Prostate gland (tissue), 2 donors: Measurements from ENCODE around the gene RBPJ. TPM values are rescaled to one million over a fixed set of nuclear protein-coding genes. Genes with fewer than 3 reads are reported as not detected.
"Not testable (repeated sequence)": the region's sequence is repeated elsewhere in the genome, so short reads cannot be mapped to it uniquely, and the experiment has no call there.

Source experiments
- DNase-seq: peaks from one replicate; pipeline ENCODE4 v3.0.0-alpha.2; 2019; ENCODE audit warnings: low spot score
- H3K27ac ChIP-seq, 2 donors: fragments of 200-600 bp; sonication (generic); 2 replicates each; pipeline ENCODE4 v1.5.1; 2017 to 2019
- H3K27me3 ChIP-seq: fragments of 200-600 bp; sonication (generic); replicated peaks from 2 replicates; pipeline ENCODE4 v1.5.1; 2019; ENCODE audit not compliant: insufficient read depth
- H3K36me3 ChIP-seq, 2 donors: fragments of 200-600 bp; sonication (generic); 1 replicate in 1 of 2; 2 replicates in 1 of 2; pipeline versions ENCODE4 v1.5.1 to v1.8.1; 2017 to 2019
- H3K4me1 ChIP-seq: fragments of 200-600 bp; sonication (generic); replicated peaks from 2 replicates; pipeline ENCODE4 v1.5.1; 2019
- H3K4me3 ChIP-seq, 2 donors: fragments of 200-600 bp; sonication (generic); 2 replicates each; pipeline ENCODE4 v1.5.1; 2017 to 2019
- H3K9me3 ChIP-seq: fragments of 200-600 bp; sonication (generic); 2 replicates; pipeline ENCODE4 v1.5.1; 2017
- POLR2A ChIP-seq: fragments of 450-650 bp; IDR thresholded peaks from one replicate; pipeline ENCODE4 v1.6.1; 2016; ENCODE audit warnings: antibody characterized with exemption, mild to moderate bottlenecking
- POLR2AphosphoS5 ChIP-seq: sonication (generic); formaldehyde crosslinking; IDR thresholded peaks from one replicate; pipeline ENCODE4 v1.6.1; 2017; ENCODE audit warnings: antibody characterized with exemption
- WGBS: methylation state at CpG from one replicate; pipeline ENCODE4 v1.1.5; 2018; 5-methylcytosine and 5-hydroxymethylcytosine counted together
- intact Hi-C: fragments of 100-400 bp; cut with DNase I; formaldehyde crosslinking; loops from one replicate; pipeline ENCODE4 v1.14.2; 2022
- total RNA-seq, 2 donors: library from RNA; depleted of rRNA; stranded (reverse); fragments of >200 nt; gene quantifications; one replicate each; pipeline ENCODE4 v1.1.0, GENCODE V29; 2016
- TF ChIP-seq, protein P1 (sequence below), 4 experiments: fragments of 200-600 bp in 2 of 4; fragments of 450-650 bp in 2 of 4; sonication (generic) in 2 of 4; IDR thresholded peaks; 1 replicate in 3 of 4; 2 replicates in 1 of 4; pipeline ENCODE4 v1.5.1; 2016 to 2019; ENCODE audit warnings: antibody characterized with exemption in 4 of 4, mild to moderate bottlenecking in 2 of 4, moderate library complexity in 2 of 4

RBPJ gene
- total RNA-seq, 2 donors from 2014 or later, result 36.0 to 130 TPM

DNA sequence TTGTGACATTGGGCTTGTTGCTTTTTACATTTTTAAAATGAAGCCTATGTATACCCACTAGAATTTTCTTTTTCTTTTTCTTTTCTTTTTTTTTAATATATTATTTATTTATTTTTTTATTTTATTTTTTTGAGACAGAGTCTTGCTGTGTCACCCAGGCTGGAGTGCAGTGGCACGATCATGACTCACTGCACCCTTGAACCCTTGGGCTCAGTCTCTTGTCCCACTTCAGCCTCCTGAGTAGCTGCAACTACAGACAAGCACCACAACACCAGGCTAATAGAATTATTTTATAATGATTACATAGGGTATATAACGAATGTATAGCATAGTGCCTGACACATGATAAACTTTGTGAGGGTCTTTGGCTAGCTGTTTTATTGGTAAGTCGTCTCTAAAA lies 64.9 kb downstream of the RBPJ start:
- 87% methylated on average over 3 of the region's 3 CpGs for WGBS
- Histone ChIP-seq H3K27ac (no peak overlapping the region), H3K9me3 (no peaks in the 10 kb centered on the region), H3K27me3 (no peaks in the 10 kb centered on the region), H3K36me3 (no peaks in the 10 kb centered on the region), H3K4me1 (no peaks in the 10 kb centered on the region), H3K4me3 (no peak overlapping the region)
- TF ChIP-seq POLR2AphosphoS5 (no peak), POLR2A (no peak)
- TF ChIP-seq, protein P1, sequence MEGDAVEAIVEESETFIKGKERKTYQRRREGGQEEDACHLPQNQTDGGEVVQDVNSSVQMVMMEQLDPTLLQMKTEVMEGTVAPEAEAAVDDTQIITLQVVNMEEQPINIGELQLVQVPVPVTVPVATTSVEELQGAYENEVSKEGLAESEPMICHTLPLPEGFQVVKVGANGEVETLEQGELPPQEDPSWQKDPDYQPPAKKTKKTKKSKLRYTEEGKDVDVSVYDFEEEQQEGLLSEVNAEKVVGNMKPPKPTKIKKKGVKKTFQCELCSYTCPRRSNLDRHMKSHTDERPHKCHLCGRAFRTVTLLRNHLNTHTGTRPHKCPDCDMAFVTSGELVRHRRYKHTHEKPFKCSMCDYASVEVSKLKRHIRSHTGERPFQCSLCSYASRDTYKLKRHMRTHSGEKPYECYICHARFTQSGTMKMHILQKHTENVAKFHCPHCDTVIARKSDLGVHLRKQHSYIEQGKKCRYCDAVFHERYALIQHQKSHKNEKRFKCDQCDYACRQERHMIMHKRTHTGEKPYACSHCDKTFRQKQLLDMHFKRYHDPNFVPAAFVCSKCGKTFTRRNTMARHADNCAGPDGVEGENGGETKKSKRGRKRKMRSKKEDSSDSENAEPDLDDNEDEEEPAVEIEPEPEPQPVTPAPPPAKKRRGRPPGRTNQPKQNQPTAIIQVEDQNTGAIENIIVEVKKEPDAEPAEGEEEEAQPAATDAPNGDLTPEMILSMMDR (IDR thresholded peaks at IDR 0.05), result no peak
- no peak for DNase-seq
- intact Hi-C loops, result no loop called here

DNA sequence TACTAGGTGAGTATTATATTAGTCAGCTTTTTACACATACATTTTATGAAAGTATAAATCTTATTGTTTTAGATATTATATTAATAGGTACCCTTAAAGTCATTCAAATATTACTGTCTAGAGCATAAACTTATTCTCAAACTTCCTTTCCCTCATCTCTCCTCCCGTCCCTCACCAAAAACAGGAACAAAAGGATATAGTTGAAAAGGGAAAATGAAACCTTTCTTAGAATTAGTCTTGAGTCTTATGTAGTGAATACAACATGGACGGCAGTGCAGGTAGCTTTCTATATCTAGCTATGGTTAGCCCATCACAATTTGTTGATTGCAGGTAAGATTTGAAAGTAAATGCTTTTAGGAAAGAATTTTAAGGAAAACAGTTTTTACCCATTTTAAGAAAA lies 65.6 kb downstream of the RBPJ start:
- Histone ChIP-seq H3K27ac (no peak overlapping the region), H3K4me3 (no peak overlapping the region), H3K27me3 (no peaks in the 10 kb centered on the region), H3K36me3 (no peaks in the 10 kb centered on the region), H3K9me3 (no peaks in the 10 kb centered on the region), H3K4me1 (no peaks in the 10 kb centered on the region)
- intact Hi-C loops, result no loop called here
- no peak for TF ChIP-seq POLR2AphosphoS5
- TF ChIP-seq, protein P1 (IDR thresholded peaks at IDR 0.05), result no peak
- TF ChIP-seq POLR2A, result no peak
- DNase-seq, result no peak
- 89% methylated on average over 2 of the region's 2 CpGs for WGBS

DNA sequence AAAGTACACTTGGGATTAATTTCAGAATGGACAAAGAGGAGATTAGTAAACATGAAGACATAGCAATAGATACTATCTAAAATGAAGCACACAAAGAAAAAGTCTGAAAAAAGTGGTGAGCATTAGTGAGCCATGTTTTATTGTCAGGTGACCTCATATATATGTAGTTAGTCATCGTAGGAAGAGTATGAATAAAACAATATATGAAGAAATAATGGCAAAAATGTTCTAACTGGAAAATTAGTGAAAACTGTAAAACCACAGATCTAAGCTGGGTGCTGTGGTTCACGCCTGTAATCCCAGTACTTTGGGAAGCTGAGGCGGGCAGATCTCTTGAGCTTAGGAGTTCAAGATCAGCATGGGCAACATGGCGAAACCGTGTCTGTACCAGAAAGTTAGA lies 67.9 kb downstream of the RBPJ start:
- Histone ChIP-seq H3K27ac (no peak overlapping the region), H3K27me3 (no peaks in the 10 kb centered on the region), H3K36me3 (no peaks in the 10 kb centered on the region), H3K4me3 (no peak overlapping the region), H3K4me1 (no peaks in the 10 kb centered on the region), H3K9me3 (no peaks in the 10 kb centered on the region)
- TF ChIP-seq POLR2A (no peak), POLR2AphosphoS5 (no peak)
- TF ChIP-seq, protein P1 (IDR thresholded peaks at IDR 0.05), result no peak
- DNase-seq, result no peak
- intact Hi-C loops, result no loop called here
- WGBS, result 94% methylated on average over 5 of the region's 5 CpGs

DNA sequence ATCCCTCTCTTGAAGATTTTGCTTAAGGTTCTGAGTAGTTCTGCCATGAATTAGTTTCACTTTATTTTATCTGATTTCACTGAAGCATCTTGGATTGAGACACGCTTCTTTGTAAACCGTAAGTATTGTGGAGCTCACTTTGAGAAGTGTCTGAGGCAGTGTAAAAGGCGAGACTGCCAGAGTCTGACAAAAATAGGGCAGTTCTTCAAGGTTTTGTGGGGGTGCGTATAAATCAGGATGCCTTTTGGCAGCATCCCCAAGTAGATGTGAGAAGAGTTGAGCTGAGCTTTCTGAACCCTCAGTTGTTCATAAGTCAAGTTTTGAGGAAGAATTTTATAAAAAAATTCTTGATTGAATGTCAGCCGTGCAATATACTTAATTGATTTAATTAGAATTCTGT lies 76.3 kb downstream of the RBPJ start:
- 56% methylated on average over 5 of the region's 5 CpGs for WGBS
- intact Hi-C loops, result no loop called here
- TF ChIP-seq POLR2AphosphoS5 (no peak), POLR2A (no peak)
- TF ChIP-seq, protein P1 (IDR thresholded peaks at IDR 0.05), result no peak
- no peaks in the 10 kb centered on the region for H3K4me1 ChIP-seq
- H3K4me3 ChIP-seq, result no peak overlapping the region
- no peaks in the 10 kb centered on the region for H3K36me3 ChIP-seq
- no peaks in the 10 kb centered on the region for H3K27me3 ChIP-seq
- H3K27ac ChIP-seq, result no peak overlapping the region
- DNase-seq, result no peak
- H3K9me3 ChIP-seq, result no peaks in the 10 kb centered on the region

DNA sequence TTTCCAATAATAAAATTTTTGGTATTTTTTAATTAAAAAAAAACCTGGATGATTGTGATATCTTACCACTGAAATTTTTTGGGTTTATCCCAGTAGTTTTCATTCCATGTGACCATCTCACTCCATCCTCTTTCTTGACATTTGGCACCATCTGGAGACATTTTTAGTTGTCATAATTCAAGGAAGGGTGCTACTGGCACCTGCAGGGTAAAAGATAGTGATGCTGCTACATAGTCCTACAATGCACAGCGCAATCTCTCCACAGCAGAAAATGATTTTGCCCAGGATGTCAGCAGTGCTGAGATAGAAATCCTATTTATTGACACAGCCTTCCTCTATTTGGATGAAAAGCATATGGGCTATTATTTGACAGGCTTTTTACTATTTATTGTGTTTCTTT lies 79.3 kb downstream of the RBPJ start:
- WGBS, result 94% methylated on average over 1 of the region's 1 CpG
- Histone ChIP-seq H3K27ac (no peak overlapping the region), H3K27me3 (no peaks in the 10 kb centered on the region), H3K9me3 (no peaks in the 10 kb centered on the region), H3K4me3 (no peak overlapping the region), H3K36me3 (no peaks in the 10 kb centered on the region), H3K4me1 (no peaks in the 10 kb centered on the region)
- no peak for DNase-seq
- intact Hi-C loops, result loop anchor here (10.0 kb wide), 1 partner anchor 225 kb away; no protein-coding TSS in a partner anchor
- TF ChIP-seq, protein P1 (IDR thresholded peaks at IDR 0.05), result no peak
- TF ChIP-seq POLR2A (no peak), POLR2AphosphoS5 (no peak)

DNA sequence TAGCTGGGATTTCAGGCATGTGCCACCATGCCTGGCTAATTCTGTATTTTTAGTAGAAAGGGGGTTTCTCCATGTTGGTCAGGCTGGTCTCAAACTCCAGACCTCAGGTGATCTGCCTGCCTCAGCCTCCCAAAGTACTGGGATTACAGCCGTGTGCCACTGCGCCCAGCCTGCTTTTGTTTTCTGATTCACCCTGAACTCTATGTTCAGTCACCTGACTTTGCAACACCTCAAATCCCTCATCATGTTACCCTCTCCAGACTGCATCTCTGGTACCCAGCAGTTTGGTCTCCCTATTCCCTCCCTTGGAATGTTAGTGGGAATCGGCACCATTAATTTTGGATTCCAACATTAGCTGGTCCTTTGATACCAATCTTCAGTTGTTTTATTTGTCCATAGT lies 81.2 kb downstream of the RBPJ start:
- intact Hi-C loops, result loop anchor here (10.0 kb wide), 1 partner anchor 227 kb away; no protein-coding TSS in a partner anchor
- not testable (repeated sequence) for H3K4me1 ChIP-seq, H3K36me3 ChIP-seq, H3K27me3 ChIP-seq, H3K9me3 ChIP-seq, DNase-seq, H3K4me3 ChIP-seq, H3K27ac ChIP-seq
- 94% methylated on average over 3 of the region's 3 CpGs for WGBS
